A549 (cell line): ENCODE measurements around the gene KRTAP12-1.

Source experiments
- CTCF ChIP-seq: fragments of >200 bp; sonication (Bioruptor Twin); formaldehyde crosslinking; IDR thresholded peaks from 3 replicates; pipeline ENCODE4 v1.5.1; 2016
- EHMT2 ChIP-seq: fragments of 200-600 bp; sonication (generic); IDR thresholded peaks from 2 replicates; pipeline ENCODE4 v1.6.1; 2016; ENCODE audit warnings: antibody characterized with exemption, low read depth, mild to moderate bottlenecking, moderate library complexity
- EP300 ChIP-seq, 2 experiments: fragments of >200 bp; sonication (Bioruptor Twin); formaldehyde crosslinking; IDR thresholded peaks; 2 replicates in 1 of 2; 3 replicates in 1 of 2; pipeline ENCODE4 v1.6.1; 2016 to 2017
- ESRRA ChIP-seq: fragments of 150-350 bp; IDR thresholded peaks from 2 replicates; pipeline ENCODE4 v1.6.1; 2014; ENCODE audit warnings: mild to moderate bottlenecking, low read length, borderline replicate concordance
- GATA3 ChIP-seq: IDR thresholded peaks from 2 replicates; pipeline ENCODE4 v1.6.1; 2012; ENCODE audit warnings: borderline replicate concordance
- KDM1A ChIP-seq: fragments of 200-600 bp; sonication (generic); IDR thresholded peaks from 2 replicates; pipeline ENCODE4 v1.6.1; 2016; ENCODE audit warnings: low read depth, mild to moderate bottlenecking
- MYC ChIP-seq: IDR thresholded peaks from 2 replicates; pipeline ENCODE4 v1.6.1; 2012; ENCODE audit warnings: mild to moderate bottlenecking, inconsistent platforms, low read length, improper control_type of control experiment, borderline replicate concordance
- POLR2A ChIP-seq: IDR thresholded peaks from 2 replicates; pipeline ENCODE4 v1.6.1; 2012; ENCODE audit warnings: mild to moderate bottlenecking, low read length
- RCOR1 ChIP-seq: fragments of 150-350 bp; IDR thresholded peaks from 2 replicates; pipeline ENCODE4 v1.6.1; 2014; ENCODE audit warnings: antibody characterized with exemption, low read length, low read depth
- RFX5 ChIP-seq: fragments of 450-650 bp; IDR thresholded peaks from 2 replicates; pipeline ENCODE4 v1.7.1; 2014; ENCODE audit warnings: antibody characterized with exemption, mild to moderate bottlenecking, moderate library complexity
- SREBF2 ChIP-seq: fragments of 450-650 bp; IDR thresholded peaks from 2 replicates; pipeline ENCODE4 v1.6.1; 2014; ENCODE audit warnings: mild to moderate bottlenecking, moderate library complexity
- ZFP36 ChIP-seq: fragments of 450-650 bp; IDR thresholded peaks from 2 replicates; pipeline ENCODE4 v1.6.1; 2014; ENCODE audit warnings: borderline replicate concordance; ENCODE audit not compliant: partially characterized antibody

DNA sequence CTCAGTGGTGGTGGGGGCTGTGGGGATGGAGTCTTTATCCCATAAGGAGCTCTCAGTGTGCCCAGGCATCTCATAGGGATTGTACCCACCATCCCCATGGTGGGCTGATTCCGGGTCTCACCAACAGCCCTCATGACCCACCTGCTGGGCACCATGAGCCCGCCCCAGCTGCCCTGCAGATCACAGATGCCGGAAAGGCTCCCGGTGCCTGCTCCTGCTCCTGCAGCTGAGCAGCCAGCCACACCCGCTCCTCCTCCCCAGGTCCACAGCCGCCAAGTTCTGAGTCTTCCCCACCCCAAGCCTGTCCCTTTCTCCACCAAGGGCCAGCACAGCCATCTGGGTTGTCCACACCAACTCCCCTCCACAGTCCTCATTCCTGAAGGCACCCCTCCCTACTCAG is 44.9 kb upstream of the KRTAP12-1 start:
- TF ChIP-seq EP300 (IDR thresholded peaks at IDR 0.05): no peak
- no peak for TF ChIP-seq EHMT2
- no peak for TF ChIP-seq POLR2A
- no peak for TF ChIP-seq CTCF
- TF ChIP-seq SREBF2: no peak
- TF ChIP-seq RFX5: no peak
- no peak for TF ChIP-seq GATA3
- no peak for TF ChIP-seq KDM1A
- TF ChIP-seq ESRRA: no peak
- no peak for TF ChIP-seq RCOR1
- TF ChIP-seq MYC: no peak
- TF ChIP-seq ZFP36: no peak
